ENCODE measurements around the gene SOX15. TPM values are rescaled to one million over a fixed set of nuclear protein-coding genes. Genes with fewer than 3 reads are reported as not detected.

The SOX15 gene
- total RNA-seq, 1 experiment from 2014 or later: 0.33 TPM

DNA sequence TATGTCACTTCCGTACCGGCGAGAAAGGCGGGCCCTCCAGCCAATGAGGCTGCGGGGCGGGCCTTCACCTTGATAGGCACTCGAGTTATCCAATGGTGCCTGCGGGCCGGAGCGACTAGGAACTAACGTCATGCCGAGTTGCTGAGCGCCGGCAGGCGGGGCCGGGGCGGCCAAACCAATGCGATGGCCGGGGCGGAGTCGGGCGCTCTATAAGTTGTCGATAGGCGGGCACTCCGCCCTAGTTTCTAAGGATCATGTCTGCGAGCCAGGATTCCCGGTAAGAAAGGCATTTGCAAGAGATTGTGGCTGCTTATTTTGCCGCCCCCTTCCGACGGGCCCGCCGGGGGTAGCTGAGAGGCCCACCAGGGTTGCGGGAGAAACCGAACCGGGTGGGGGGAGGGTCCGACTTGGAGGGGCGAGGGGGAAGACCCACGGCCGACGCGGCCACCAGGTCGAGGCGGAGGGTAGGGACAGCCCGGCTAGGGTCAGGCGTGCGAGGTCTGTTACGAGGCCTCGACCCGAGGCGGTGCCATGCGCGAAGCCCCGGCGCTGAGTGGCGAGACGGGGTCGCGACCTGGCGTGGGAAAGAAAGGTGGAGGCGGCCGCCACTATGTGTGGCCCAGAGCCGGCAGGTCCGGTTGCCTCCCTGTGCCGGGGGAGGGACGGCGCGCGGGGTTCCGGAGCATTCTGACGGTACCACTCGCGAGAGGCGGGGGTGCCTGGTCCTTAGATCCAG, 17.1 kb downstream of the SOX15 start:
- ATAC-seq (peak; percentile 92), DNase-seq (ENCODE audit: low read depth, low spot score) (peak; percentile 97)
- no peaks in the 10 kb centered on the region for H3K9me3 ChIP-seq (ENCODE audit: control insufficient read depth, insufficient read depth, low read depth, low read length)
- H3K36me3 ChIP-seq (ENCODE audit: control insufficient read depth, insufficient read depth, low read length): peaks cover 28% of the 10 kb centered on the region
- H3K4me1 ChIP-seq (ENCODE audit: control insufficient read depth, insufficient read depth, low read length): peaks cover 33% of the 10 kb centered on the region
- no peaks in the 10 kb centered on the region for H3K27me3 ChIP-seq (ENCODE audit: control insufficient read depth, insufficient read depth, low read length)
- peak overlapping the region; percentile 90 for H3K27ac ChIP-seq (ENCODE audit: low read length)
- BruUV-seq (replicated peaks): TSS peak; percentile 70
- in situ Hi-C loops (cut with HindIII; ENCODE audit: low pct_unique_long_range_greater_than_20kb, low sequenced_read_pairs): no loop called here
- ChIA-PET POLR2A (interaction anchor here (0.6 kb wide), 1 partner anchor 546 kb away, joined by 9 read pairs; no protein-coding TSS in a partner anchor), CTCF (no interaction called here)
- peak overlapping the region; percentile 85 to 89 for H3K4me3 ChIP-seq (ENCODE audit: low read depth in 2 of 2, low read length in 2 of 2)
- intact Hi-C loops (cut with micrococcal nuclease; ENCODE audit: unreplicated experiment): no loop called here
- TF ChIP-seq REST (IDR thresholded peaks at IDR 0.05; ENCODE audit: insufficient read depth in 1 of 2, low read depth in 2 of 2, low read length in 1 of 2) (no peak), TCF7L2 (IDR thresholded peaks at IDR 0.05; ENCODE audit: low read depth, low read length) (no peak), SIN3A (IDR thresholded peaks at IDR 0.05; ENCODE audit: borderline replicate concordance, insufficient read depth, low read depth, low read length) (peak; percentile 73; the same call in 1 of the 2 replicates), POLR2AphosphoS5 (IDR thresholded peaks at IDR 0.05; ENCODE audit: low read depth, low read length) (peak; percentile 99)
- TF ChIP-seq, protein P1, sequence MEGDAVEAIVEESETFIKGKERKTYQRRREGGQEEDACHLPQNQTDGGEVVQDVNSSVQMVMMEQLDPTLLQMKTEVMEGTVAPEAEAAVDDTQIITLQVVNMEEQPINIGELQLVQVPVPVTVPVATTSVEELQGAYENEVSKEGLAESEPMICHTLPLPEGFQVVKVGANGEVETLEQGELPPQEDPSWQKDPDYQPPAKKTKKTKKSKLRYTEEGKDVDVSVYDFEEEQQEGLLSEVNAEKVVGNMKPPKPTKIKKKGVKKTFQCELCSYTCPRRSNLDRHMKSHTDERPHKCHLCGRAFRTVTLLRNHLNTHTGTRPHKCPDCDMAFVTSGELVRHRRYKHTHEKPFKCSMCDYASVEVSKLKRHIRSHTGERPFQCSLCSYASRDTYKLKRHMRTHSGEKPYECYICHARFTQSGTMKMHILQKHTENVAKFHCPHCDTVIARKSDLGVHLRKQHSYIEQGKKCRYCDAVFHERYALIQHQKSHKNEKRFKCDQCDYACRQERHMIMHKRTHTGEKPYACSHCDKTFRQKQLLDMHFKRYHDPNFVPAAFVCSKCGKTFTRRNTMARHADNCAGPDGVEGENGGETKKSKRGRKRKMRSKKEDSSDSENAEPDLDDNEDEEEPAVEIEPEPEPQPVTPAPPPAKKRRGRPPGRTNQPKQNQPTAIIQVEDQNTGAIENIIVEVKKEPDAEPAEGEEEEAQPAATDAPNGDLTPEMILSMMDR (IDR thresholded peaks at IDR 0.05): no peak

- BruUV-seq (replicated peaks): no TSS peak
- peaks cover 30% of the 10 kb centered on the region for H3K4me1 ChIP-seq (ENCODE audit: control insufficient read depth, insufficient read depth, low read length)
- peaks cover 27% of the 10 kb centered on the region for H3K36me3 ChIP-seq (ENCODE audit: control insufficient read depth, insufficient read depth, low read length)
- ATAC-seq: no peak
- no peaks in the 10 kb centered on the region for H3K9me3 ChIP-seq (ENCODE audit: control insufficient read depth, insufficient read depth, low read depth, low read length)
- peak overlapping the region; percentile 96 for H3K27ac ChIP-seq (ENCODE audit: low read length)
- ChIA-PET POLR2A (no interaction called here), CTCF (no interaction called here)
- DNase-seq (ENCODE audit: low read depth, low spot score): no peak
- H3K4me3 ChIP-seq (ENCODE audit: low read depth in 2 of 2, low read length in 2 of 2): peak overlapping the region; percentile 75 to 89
- TF ChIP-seq, protein P1 (IDR thresholded peaks at IDR 0.05): no peak
- TF ChIP-seq POLR2AphosphoS5 (IDR thresholded peaks at IDR 0.05; ENCODE audit: low read depth, low read length) (no peak), REST (IDR thresholded peaks at IDR 0.05; ENCODE audit: insufficient read depth in 1 of 2, low read depth in 2 of 2, low read length in 1 of 2) (no peak), SIN3A (IDR thresholded peaks at IDR 0.05; ENCODE audit: borderline replicate concordance, insufficient read depth, low read depth, low read length) (no peak), TCF7L2 (IDR thresholded peaks at IDR 0.05; ENCODE audit: low read depth, low read length) (no peak)
- intact Hi-C loops (cut with micrococcal nuclease; ENCODE audit: unreplicated experiment): no loop called here
- in situ Hi-C loops (cut with HindIII; ENCODE audit: low pct_unique_long_range_greater_than_20kb, low sequenced_read_pairs): no loop called here
- H3K27me3 ChIP-seq (ENCODE audit: control insufficient read depth, insufficient read depth, low read length): no peaks in the 10 kb centered on the region
Measured at GRCh38 chr17:7572338-7572587, 17.6 kb downstream of the SOX15 start.
